ENCODE results near the gene SPINK4. TPM values are rescaled to one million over a fixed set of nuclear protein-coding genes. Genes with fewer than 3 reads are reported as not detected.

The SPINK4 gene, protein sequence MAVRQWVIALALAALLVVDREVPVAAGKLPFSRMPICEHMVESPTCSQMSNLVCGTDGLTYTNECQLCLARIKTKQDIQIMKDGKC
- total RNA-seq = not detected in 2 replicates

DNA sequence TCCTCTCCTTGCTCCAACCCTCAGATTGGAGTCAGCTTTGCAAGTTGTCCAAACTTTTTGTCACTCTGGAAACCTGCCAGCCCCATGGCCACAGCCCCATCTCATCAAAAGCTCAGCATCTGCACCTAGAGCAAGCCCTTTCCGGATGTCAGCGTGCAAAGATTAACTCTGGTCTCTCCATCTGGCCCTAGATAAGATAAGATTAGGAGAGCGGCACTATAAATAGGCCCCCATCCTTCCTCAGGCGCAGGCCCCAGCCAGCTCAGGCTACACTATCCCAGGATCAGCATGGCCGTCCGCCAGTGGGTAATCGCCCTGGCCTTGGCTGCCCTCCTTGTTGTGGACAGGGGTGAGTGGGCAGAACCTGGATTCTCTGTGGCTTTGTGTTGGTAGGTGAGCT lies at the start of gene SPINK4:
TSS of gene SPINK4 (plus strand) at position 247 of the 400 bp plus-strand sequence. CDS start at position 289, 42 bp downstream.

DNA sequence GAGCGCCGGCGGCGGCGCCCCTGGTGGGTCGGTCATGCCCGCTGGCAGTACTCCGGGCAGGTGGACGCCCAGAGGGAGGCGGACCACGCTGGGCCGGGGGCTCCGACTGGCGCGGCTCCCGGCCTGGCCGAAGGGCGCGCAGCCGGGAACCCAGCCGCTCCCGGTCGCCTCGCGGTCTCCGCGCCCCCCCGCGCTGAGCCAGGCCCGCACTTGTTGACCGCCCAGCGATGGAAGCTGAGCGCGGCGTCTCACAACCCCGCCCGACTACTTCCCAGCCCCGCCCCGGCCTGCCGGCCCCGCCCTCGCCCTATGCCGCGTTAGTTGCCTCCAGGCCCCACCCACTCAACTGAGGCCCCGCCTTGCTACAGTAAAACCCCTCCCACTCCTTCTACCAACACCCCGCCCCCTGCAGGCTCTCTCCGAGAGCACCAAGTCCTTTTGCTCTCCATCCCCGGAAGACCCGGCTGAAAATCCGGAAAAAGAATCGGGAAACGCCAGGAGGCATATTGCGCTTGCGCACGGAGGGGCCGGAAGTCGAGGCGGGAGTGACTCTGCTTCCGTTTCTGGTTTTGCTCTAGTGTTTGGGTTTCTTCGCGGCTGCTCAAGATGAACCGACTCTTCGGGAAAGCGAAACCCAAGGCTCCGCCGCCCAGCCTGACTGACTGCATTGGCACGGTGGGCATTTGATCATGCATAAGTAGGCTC lies 24.7 kb downstream of the SPINK4 start, which contains the start of the genes BAG1 and CHMP5:
TSS of gene BAG1 (minus strand) at position 236 of the 705 bp plus-strand sequence.
TSS of gene CHMP5 (plus strand) at position 577 of the 705 bp plus-strand sequence. CDS start at position 607, 30 bp downstream.

DNA sequence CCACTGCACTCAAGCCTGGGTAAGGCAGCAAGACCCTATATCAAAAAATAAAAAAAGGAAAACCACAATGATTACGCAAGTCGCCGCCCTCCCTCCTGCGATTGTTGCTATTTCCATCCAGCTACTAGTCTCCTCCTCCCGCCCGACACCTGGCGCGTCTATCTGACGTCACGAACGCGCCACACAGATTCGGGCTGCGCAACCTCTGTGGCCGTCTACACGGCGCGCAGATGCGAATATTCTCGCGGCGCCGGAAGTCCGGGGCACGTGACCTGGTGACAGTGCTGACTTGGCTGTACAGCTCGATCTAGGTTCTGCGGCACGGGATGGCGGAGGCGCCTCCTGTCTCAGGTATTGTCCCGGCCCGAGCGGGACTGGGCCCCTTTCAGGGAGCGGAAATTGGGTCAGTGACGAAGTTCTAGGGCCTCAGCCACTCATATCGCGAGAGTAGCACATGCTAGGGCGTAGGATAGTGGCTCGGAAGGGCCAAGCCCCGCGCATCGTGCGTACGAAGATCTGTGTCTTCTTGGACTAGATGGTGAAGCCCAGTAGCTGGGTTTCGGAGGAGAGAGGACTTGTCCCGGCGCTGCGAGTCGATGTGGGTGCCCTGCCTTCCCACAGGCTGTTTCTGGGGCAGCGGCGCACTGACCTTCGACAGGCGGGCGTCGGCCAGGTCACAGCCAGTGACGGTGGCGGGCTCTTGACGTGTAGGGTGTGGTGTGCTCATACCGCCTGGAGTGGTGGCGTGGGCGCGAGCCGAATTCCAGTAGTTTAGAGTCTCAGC lies 50.5 kb downstream of the SPINK4 start, which contains the start of gene NFX1:
TSS of gene NFX1 (plus strand) at position 270 of the 784 bp plus-strand sequence. CDS start at position 327, 57 bp downstream.

Other genes starting within 250 kb of the SPINK4 start
- gene APTX, start 238.5 kb upstream of the SPINK4 start, total RNA-seq = 42.9 and 55.8 TPM in 2 replicates
- gene DNAJA1, start 214.9 kb upstream of the SPINK4 start, total RNA-seq = 106 and 129 TPM in 2 replicates
- gene SMU1, start 163.5 kb upstream of the SPINK4 start, total RNA-seq = 35.0 and 38.3 TPM in 2 replicates
- 16.0 and 30.0 TPM in 2 replicates for gene B4GALT1, start 72.8 kb upstream of the SPINK4 start, total RNA-seq
- 20.5 and 21.8 TPM in 2 replicates for gene BAG1, start 24.5 kb downstream of the SPINK4 start, total RNA-seq
- 119 and 130 TPM in 2 replicates for gene CHMP5, start 24.9 kb downstream of the SPINK4 start, total RNA-seq
- gene NFX1, start 50.3 kb downstream of the SPINK4 start, total RNA-seq = 23.9 and 25.2 TPM in 2 replicates
- gene AQP7, start 162.4 kb downstream of the SPINK4 start, total RNA-seq = under 0.01 TPM in 1 of 2 replicates, not detected in the other
- 0.89 and 1.00 TPM in 2 replicates for gene AQP3, start 207.4 kb downstream of the SPINK4 start, total RNA-seq
- gene NOL6, start 233.8 kb downstream of the SPINK4 start, total RNA-seq = 25.2 and 29.1 TPM in 2 replicates